NCI-H82 (cell line): ENCODE measurements around the gene DDX3Y.

ENCODE experiments used
- DNase-seq: peaks from one replicate; lab custom pipeline; 2025; lab: John Stamatoyannopoulos, UW

The DDX3Y gene

GRCh38 chrY:12904618-12905516 lies at the start of gene DDX3Y:
Gene DDX3Y, plus strand, starts transcription at chrY:12904868. Its CDS starts 69 bp downstream, at chrY:12904937.
- no peak for DNase-seq

GRCh38 chrY:12855791-12856275 lies 48.8 kb upstream of the DDX3Y start:
- no peak for DNase-seq

- no peak for DNase-seq
These were observed 36.7 kb upstream of the DDX3Y start for GRCh38 chrY:12867960-12868359.

GRCh38 chrY:12896973-12897372 lies 7.7 kb upstream of the DDX3Y start:
- no peak for DNase-seq

GRCh38 chrY:12898604-12899003 lies 6.1 kb upstream of the DDX3Y start:
- DNase-seq: no peak

- DNase-seq: no peak
These were observed 827 bp downstream of the DDX3Y start for GRCh38 chrY:12905517-12905872.

GRCh38 chrY:12905895-12906294 lies 1.2 kb downstream of the DDX3Y start:
- no peak for DNase-seq

- DNase-seq: no peak
These were observed 8.9 kb downstream of the DDX3Y start for GRCh38 chrY:12913541-12913940.

GRCh38 chrY:12928043-12928442 lies 23.4 kb downstream of the DDX3Y start:
- no peak for DNase-seq

- no peak for DNase-seq
These were observed 37.3 kb downstream of the DDX3Y start for GRCh38 chrY:12941725-12942687.
